Central memory CD4-positive, alpha-beta T cell (primary cell): ENCODE data around the gene LIN7B.
"Not testable (repeated sequence)": the region's sequence is repeated elsewhere in the genome, so short reads cannot be mapped to it uniquely, and the experiment has no call there.

ENCODE experiments used
- DNase-seq: peaks from one replicate; pipeline ENCODE4 v3.0.0; 2022

LIN7B gene

DNA sequence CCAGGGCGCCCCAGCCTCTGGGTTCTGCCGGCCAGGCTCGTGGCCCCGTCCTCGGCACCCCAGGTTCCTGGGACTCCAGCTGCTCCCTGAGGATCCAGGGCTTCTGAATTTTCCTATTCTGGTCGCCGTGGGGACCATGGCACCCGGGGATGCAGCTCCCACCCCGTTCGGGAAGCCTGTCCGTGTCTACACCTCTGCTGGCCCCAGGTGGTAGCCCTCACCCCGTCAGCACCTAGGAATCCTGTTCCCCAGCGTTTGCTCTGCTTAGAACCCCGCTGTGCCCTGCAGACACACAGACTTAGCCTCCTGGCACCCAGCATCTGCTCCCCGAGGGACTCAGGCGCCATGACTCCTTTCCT is 6.1 kb downstream of the LIN7B start:
- DNase-seq = no peak

DNA sequence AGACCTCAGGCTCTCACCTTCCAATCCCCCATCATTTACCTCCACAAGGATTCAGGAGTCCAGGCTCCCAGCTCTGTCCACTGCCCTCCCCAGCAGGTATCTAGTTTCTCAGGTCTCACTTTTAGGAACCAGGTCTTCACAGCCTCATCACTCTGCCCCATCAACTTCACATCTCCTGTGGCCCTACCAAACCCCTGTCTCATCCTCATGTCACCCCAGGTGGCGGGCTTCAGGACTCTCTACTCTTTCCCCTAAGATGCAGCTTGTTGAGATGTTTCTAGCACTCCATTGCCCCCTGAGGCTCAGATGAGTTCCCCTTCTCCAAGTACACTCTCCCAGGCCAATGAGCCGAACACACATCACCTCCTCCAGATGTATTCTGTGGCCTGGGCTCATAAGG is 6.7 kb downstream of the LIN7B start:
- no peak for DNase-seq

DNA sequence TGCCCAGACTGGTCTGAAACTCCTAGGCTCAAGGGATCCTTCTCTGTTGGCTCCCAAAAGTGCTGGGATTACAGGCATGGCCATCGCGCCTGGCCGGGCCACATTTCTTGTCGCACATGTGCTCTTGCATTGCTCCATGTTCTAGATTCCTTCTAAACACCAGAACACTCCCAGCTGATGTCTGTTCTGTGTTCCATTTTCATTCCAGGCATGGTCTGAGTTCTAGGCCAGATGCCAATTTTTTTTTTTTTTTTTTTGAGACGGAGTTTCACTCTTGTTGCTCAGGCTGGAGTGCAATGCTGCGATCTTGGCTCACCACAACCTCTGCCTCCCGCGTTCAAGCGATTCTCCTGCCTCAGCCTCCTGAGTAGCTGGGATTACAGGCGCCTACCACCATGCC is 7.7 kb downstream of the LIN7B start:
- not testable (repeated sequence) for DNase-seq

DNA sequence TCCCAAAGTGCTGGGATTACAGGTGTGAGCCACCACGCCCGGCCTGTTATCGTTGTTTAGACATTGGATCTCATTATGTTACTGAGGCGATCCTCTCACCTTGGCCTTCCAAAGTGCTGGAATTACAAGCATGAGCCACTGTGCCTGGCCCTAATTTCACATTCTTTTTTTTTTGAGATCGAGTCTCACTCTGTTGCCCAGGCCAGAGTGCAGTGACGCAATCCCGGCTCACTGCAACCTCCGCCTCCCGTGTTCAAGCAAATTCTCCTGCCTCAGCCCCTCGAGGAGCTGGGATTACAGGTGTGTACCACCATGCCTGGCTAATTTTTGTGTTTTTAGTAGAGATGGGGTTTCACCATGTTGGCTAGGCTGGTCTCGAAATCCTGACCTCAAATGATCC is 9.1 kb downstream of the LIN7B start:
- not testable (repeated sequence) for DNase-seq

DNA sequence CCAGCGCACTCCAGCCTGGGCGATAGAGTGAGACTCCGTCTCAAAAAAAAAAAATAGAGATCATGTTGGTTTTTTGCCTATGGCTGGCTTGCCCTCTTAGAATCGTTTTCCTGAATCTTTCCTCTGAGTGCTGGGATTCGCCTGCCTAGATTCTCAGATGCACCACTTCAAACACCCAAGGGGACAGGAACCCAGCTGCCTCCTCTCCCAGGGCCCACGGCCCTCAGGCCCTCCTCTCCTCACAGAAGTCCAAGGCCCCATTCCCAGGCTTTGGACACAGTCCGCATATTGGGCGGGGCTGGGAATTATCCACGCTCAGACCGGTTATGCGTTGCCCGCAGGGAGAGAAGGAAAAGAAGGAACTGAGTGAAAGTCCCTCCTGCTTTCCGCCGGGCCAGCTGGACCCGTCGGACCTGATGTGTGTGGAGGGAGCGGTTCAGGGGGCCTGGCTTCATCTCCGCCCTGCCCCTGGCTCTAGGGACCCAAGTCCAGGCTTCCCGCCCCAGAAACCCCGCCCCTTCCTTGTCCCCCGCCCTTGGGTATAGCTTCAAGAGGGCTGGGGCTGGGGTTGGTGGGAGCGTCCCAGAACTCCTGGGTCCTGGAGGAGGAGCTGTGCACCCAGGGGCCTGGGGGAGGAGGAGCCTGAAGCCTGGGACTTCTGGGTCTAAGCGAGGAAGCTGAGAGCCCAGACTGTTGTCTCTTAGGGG is 11.0 kb downstream of the LIN7B start:
- DNase-seq = no peak

DNA sequence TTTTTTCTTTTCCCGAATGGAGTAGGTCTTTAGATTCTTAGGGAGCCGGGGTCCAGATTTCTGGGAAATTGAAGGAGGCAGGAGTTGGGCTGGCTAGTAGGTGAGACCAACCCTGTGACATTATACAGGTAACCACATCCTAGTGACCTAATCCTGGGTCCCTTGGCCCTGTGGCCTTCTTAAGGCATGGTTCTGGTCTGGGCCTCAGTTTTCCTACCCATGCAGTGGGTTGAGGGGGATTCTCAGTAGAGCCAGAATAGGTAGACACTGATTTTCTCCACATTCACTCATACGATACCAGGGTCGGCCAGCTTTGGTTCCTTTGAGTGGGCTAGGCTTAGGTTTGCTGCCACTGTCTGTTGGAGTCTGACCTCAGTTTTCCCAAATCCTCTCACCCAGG is 12.4 kb downstream of the LIN7B start:
- no peak for DNase-seq

DNA sequence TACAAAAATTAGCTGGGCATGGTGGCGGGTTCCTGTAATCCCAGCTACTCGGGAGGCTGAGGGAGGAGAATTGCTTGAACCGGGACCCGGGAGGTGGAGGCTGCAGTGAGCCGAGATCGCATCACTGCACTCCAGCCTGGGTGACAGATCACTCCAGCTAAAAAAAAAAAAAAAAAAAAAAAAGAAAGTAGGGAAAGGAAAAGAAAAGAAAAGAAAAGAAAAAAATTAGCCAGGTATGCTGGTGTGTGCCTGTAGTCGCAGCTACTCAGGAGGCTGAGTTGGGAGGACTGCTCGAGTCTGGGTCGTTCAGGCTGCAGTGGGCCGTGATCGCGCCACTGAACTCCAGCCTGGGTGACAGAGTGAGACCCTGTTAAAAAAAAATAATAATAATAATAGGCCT is 13.1 kb downstream of the LIN7B start:
- not testable (repeated sequence) for DNase-seq

DNA sequence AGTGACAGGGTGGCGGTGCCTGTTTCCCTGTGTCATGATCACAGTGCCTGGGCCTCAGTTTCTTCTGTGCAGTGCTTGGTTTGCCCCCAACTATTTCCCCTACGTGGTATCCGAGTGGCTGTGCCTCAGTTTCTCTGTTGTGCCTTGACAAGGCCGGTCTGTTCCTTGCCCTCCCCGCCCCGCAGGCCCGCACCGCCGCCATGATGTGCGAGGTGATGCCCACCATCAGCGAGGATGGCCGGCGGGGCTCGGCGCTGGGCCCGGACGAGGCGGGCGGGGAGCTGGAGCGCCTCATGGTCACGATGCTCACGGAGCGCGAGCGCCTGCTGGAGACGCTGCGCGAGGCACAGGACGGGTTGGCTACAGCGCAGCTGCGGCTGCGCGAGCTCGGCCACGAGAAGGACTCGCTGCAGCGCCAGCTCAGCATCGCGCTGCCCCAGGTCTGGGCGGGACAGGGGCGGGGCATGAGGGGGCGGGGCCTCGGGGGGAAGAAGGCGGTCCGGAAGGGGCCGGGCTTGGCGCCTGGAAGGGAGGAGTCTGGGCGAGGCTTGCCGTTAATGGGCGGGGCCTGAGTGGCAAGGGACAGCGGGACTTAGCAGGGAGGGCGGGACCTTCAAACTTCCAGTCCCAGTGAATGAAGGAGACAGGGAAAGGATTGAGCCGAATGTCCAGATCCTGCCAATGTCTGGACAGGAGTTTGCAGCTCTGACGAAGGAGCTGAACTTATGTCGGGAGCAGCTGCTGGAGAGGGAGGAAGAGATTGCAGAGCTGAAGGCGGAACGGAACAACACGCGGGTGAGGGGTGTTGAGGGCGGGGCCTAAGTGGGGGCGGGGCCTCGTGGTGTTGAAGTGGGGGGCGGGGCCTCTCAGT is 13.7 kb downstream of the LIN7B start:
- DNase-seq = peak; percentile 94

DNA sequence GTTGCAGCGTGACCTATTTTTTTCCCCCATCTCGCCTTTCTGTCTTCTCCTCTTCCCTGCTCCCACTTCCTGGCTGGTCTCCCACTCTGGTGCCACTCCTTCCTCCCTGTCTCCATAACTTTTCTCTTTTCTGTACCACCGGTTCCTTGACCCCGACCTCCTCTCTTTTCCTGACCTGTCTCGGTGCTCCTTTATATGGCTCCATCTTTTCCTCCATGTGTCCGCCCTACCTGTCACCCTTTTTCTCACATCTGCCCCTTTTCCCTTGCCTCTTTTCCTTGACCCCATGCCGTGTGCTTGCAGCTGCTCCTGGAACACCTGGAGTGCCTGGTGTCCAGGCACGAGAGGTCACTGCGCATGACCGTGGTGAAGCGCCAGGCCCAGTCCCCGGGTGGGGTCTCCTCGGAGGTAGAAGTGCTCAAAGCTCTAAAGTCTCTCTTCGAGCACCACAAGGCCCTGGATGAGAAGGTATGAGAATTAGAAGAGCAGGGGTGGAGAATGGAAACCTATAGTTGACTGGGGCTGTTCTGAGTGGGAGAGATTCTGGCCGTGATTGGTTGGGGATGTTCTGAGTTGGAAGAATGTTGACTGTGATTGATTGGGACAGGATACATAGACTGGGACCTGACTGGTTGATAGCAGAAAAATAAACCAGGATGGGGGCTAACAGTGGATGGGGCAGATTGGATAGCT is 14.5 kb downstream of the LIN7B start:
- no peak for DNase-seq

DNA sequence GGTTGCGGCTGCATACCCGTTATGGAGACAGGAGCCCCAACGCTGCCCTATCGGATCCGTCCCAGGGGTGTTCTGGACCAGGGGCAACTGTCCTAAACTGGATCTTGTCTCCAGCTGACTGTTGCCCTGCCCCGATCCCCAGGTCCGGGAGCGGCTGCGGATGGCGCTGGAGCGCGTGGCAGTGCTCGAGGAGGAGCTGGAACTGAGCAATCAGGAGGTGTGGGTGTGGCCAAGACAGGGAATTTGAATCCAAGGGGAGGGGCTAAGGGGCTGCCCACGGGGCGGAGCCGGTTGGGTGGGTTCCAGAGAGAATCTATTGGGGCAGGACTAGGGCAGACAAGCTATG is 15.0 kb downstream of the LIN7B start:
- no peak for DNase-seq

DNA sequence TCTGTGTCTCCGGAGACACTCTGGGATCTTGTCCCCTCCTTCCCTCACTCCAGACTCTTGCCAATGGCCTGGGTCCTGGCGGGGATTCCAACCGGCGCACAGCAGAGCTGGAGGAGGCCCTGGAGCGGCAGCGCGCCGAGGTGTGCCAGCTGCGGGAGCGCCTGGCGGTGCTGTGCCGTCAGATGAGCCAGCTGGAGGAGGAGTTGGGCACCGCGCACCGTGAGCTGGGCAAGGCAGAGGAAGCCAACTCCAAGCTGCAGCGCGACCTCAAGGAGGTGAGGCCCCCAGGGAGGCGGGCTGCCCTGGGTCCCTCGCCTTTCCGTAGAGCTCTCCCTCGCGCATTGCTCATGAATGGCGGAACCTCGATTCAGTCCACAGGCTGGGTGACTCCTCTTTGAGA is 16.2 kb downstream of the LIN7B start:
- DNase-seq = no peak

DNA sequence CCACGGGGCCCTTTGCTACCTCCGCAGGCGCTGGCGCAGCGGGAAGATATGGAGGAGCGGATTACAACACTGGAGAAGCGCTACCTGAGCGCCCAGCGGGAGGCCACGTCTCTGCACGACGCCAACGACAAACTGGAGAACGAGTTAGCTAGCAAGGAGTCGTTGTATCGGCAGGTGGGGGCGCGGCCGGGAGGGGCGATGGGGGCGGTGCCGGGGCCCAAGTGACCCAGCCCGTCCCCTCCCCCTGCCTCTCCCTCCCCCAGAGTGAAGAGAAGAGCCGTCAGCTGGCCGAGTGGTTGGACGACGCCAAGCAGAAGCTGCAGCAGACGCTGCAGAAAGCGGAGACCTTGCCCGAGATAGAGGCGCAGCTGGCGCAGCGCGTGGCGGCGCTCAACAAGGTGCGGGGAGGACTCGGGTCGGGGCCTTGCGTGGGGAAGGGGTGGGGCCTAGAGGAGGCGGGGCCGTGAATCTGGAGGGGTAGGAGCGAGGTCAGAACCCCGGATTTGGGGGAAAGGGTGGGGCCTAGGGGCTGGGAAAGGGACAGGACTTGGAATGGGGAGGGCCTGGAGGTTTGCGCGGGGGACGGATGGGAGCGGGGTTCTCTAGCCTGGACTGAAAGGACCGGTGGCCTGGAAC is 18.9 kb downstream of the LIN7B start:
- DNase-seq = no peak

DNA sequence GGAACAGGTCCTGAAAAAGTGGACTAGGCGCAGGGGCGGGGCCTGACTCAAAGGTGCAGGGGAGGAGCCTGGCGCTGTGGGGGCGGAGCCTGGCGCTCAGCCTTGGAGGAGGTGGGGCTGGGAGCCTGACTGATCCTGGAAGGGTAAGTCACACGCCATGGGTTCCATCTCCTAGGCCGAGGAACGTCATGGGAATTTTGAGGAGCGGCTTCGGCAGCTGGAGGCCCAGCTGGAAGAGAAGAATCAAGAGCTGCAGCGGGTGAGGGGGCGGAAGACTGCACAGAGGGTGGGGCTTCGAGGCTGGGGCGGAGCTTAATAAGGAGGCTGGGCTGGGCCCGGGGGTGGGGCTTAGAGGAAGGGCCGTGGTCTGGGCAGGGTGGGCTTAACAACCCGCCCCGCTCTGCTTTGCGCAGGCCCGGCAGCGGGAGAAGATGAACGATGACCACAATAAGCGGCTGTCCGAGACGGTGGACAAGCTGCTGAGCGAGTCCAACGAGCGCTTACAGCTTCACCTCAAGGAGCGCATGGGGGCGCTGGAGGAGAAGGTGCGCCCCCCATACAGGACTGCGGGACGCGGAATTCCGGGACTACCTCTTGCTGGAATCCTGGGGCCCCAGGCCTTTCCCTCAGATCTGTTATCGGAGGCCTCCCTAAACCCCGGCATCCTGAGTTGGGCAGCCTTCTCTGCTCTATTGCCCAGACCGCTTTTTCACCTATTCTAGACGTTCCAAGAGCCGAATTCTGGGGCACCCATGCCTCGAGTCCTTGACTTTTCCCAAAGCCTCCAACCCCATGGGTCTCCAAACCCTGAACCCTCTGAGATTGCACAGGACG is 19.7 kb downstream of the LIN7B start:
- no peak for DNase-seq

DNA sequence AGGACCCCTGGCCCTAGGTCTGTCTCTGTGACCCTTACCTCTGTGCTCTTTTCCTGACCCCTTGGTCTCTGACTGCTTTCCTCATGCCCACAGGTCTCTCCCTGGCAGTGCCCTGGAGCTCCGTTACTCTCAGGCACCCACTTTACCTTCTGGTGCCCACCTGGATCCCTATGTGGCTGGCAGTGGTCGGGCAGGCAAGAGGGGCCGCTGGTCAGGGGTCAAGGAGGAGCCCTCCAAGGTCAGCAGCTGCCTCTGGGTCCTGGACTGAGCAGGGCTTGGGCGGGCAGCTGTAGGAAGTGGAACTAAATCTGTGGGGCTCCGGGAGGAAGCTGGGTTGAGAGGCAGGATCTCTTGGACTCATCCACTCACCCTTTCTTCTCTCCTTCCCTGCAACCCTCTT is 21.5 kb downstream of the LIN7B start:
- no peak for DNase-seq

DNA sequence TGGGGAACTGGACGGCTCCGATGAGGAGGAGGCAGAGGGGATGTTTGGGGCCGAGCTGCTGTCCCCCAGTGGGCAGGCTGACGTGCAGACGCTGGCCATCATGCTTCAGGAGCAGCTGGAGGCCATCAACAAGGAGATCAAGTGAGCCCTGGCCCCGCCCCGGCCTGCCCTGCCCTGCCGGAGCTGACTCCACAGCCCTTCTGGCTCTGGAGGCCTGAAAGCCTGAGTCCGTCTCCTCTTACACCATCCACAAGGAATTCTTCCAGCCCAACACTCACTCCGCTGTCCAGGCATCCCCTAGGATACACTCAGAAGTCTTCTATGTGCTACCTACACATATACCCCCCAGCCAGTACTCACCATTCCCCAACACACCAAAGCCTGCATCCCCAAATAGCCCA is 22.6 kb downstream of the LIN7B start:
- no peak for DNase-seq

DNA sequence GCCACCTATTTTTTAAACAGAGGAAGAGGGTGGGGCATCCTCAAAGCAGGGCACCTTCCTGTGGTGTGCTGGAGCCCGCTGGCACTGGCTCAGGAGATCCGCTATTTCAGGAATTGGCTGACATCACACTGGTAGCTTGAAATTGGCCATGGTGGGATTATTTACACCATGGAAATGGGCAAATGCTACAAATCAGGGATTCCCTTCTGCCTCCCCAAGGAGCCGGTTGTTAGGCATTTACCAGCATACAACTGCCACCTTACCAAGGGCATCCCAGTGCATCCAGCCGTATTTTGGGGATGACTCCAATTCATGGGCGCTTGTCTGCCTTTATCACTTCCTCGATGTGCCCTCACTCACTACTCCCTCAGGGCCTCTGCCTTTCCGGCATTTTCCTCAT is 26.8 kb downstream of the LIN7B start:
- no peak for DNase-seq

DNA sequence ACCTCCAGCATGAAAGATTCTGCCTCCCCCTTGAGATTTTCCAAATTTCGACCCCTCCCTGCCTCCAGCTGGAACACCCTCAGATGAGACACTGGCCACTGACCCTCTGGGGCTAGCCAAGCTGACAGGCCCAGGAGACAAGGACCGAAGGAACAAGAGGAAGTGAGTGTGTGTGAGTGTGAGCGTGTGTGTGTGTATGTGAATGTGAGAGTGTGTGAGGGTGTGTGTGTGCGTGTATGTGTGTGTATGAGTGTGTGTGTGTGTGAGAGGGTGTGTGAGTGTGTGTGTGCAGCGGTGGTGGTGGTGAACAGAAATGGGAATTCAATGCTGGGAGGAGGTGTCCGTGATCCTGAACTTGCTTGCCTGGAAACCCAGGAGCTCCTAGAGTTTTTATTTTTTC is 27.2 kb downstream of the LIN7B start:
- no peak for DNase-seq

DNA sequence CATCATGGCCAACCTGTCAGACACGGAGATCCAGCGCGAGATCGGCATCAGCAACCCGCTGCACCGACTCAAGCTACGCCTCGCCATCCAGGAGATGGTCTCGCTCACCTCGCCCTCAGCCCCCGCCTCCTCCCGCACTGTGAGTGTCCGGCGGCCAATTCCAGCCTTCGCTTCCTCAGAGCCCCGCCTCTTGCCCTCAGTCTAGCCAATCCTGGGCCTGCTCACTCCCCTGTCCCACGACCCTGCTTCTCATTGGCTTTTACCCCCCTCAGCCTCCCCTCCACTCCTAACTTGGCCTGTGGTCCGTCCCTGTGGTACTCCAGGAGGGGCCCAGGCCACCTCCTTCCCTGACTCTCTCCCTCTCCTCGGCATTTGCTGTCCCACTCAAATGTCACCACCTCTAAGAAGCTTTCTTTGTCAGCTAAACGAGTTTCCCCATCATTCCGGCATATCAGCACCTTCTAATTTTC is 28.7 kb downstream of the LIN7B start:
- no peak for DNase-seq

DNA sequence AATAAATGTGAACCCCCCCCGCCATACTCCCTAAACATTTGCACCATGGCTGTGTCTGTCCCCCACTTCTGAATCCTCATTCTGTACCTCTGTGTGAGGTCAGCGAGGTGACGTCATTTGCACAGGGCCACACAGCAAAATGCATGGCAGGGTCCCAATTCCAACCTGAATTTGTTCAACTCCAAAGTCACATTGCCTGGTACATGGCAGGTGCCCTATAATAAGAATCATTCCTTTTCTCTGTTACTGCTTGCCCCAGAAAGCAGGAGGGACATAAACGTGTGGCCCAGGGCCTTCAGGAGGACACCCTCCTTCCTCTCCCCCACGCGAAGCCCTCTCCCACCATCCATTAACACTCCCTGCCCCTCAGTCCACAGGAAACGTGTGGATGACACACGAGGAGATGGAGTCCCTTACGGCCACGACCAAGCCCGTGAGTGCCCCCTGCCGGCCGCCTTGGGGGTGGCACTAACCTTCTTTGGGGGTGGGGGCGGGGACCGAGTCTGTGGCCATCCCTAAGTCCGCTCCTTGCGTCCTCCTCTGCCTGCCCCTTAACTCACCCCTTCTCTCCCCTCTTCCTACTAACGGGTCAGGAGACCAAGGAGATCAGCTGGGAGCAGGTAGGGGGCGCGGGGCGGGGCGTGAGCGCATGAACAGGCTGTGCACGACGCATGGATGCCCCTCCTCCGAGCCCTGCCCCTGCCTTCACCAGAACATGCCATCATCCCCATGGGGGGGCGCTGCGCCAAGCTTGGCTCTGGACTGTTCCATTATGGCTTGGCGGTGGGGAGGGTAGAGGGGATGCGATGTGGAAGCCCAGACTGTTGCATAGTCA is 31.6 kb downstream of the LIN7B start:
- DNase-seq = peak; percentile 63

DNA sequence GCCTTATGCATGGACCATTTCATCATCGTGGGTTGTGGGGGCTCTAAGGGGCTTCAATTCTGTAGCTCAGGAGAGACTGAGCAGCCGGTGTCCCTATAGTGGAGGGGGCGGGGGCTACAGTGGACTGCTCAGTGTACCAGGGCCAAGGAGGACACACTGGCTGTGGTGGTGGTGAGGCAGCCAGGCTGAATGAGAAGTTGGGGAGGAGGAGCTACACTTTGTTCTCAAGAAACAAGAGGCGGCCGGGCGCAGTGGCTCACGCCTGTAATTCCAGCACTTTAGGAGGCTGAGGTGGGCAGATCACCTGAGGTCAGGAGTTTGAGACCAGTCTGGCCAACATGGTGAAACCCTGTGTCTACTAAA is 32.2 kb downstream of the LIN7B start:
- DNase-seq = not testable (repeated sequence)

DNA sequence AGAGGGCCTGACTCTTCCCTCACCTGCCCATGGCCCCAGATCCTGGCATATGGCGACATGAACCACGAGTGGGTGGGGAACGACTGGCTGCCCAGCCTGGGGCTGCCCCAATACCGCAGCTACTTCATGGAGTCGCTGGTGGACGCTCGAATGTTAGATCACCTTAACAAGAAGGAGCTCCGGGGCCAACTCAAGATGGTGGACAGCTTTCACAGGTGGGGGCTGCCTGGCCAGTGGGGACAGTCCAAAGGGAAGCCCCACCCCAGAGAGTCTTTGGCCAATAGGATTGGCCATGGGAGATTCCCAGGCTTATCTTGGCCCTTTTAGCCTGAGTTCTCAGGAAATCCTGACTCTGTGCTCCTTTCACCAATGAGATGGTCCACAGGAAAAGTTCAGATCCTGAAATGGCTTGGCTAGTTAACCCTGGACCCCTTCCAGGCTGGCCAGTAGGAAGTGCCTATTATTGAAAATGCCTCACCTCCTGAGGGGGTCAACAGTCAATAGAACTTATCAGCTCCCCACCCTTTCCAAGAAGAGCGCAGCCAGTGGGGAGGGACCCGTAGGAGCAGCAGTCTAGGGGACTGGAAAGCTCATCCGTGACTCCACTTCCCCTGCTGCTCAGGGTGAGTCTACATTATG is 34.0 kb downstream of the LIN7B start:
- no peak for DNase-seq
